Bone marrow (tissue), 2 donors: ENCODE measurements around the gene ITIH5.

Experiments
- DNase-seq, 2 donors: peaks; one replicate each; lab custom pipeline; 2025; lab: John Stamatoyannopoulos, UW

ITIH5 gene

DNA sequence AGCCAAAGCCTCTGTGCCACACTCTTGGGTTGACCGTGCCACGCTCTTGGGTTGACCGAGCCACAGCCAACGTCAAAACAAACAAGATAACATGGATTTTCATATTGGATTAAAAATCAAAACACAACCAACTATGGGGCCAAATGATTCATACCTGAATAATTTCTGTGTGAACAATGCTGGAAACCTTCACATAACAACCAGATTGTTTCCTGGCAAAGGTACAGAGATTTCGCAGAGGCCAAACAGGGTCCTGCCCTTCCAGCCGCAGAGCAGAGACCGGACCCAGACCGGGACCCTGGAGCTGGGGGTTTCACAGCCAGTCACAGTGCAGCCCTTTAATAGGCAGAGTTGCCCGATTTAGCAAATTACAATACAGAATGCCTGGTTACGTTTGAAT is 40.5 kb downstream of the ITIH5 start:
- DNase-seq = no peak

DNA sequence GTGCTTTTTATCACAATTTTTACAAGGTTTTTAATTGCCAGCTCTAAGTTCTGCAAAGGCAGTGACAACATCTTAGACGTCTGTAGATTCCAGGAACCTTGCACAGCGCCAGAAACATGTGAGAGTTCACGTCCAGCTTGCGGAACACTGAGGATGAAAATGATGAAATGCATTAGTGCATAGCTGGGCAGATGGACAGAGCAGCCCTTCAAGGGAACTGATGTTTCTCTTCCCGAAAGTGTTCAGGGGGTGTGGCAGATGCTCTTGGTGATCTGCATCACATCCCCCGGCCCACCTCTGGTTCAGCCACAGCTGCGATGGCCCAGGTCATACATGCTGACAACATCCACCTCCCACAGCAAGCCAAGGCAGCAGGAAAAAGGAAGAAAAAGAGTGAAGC is 40.9 kb downstream of the ITIH5 start:
- DNase-seq = no peak

DNA sequence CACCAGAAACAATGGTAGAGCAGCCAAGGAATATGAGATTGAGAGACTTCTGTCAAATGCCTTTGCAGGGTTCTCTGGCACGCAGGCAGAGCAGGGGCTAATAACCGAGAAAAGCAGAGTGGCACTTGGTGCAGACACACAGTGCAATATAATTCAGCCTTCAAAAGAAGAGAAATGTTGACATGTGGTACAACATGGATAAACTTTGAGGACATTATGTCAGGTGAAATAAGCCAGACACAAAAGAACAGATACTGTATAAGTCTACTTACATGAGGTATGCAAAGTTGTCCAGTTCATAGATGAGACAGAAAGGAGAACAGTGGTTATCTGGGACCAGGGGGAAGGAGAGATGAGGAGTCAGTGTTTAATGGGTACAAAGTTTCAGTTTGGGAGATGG is 41.8 kb downstream of the ITIH5 start:
- DNase-seq = no peak

DNA sequence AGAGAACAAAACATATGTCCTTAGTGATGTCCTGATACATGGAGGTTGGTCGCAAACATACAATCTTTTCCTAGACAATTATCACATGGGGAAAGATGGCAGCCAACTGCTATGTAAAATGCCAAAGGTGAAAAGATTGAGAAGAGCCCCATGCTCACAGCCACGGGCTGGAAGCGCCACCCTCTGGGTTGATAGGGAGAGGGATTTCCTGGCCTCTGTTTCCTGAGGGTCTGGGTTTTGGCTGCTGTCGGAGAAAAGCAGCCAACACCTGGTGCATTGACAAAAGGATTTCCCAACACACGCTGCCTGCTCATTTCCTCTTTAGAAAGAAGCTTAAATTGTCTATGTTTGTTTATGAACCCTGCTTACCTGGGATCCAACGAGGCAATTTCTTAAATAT is 43.8 kb downstream of the ITIH5 start:
- DNase-seq = no peak

DNA sequence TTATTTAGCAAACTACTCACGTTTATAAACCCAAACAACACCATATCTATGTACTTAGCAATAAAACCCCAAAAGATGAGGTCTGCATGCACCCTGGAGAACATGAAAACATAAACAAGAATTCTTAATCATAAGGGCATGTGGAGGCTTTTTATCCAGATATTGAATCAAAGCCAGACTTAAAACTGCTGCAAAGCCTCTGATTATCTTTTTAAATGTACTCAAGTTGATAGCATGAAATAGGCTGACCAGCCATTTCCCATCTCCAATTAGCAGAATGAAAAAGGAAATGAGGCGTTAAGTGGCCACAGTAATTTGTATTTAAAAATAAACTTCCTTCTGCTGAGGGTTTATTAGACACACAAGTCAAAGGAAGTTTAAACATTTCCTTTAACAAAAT is 48.3 kb downstream of the ITIH5 start:
- DNase-seq = no peak

DNA sequence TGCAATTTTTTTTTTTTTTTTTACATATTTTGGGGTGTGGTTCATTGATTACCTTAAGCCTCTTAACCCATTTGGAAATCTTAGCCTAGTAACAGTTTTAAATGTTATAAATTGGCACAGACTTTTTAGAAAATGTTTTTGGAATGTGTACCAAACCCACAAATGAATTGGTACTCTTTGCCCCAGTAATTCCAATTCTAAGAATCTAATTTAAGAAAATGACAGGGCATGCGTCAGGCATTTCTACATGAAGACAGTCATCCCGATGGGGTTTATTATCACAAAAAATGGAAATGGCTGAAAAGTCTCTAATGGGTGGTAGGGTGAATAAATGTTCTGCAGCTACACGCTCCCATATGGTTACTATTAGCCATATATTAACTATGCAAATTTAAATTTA is 54.9 kb downstream of the ITIH5 start:
- no peak for DNase-seq

DNA sequence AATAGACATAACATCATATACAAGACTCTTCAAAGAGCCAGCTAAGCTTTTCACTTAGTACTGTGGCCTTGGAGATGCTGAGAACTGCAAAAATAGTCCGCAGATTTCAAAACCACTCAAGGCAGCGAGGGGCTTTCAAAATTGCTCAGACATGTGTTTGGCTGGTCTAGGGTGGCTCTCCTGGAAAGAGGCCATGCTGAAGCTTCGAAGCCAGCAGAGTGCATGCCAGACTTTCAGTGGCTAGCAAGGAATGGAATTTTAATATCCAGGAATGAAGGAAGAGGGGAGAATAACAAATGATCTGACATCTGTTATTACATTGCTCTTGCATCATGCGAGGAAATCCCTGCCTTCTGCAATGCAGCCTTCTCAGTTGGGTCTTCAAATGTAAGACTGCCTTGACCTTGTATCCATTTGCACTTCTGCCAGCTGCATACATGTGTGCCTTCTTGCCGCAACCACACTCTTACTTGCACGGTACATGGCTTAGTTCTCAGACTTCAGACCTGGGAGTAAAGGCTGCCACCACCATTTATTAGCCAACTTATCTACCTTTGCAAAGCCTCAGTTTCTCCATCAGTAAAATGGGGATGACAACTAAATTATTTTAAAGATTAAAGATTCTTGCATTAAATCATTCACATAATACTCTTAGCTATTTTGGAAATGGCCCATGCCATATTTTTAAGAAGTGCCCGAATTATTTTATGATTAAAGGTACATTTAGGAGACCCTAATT is 55.9 kb downstream of the ITIH5 start:
- no peak for DNase-seq

DNA sequence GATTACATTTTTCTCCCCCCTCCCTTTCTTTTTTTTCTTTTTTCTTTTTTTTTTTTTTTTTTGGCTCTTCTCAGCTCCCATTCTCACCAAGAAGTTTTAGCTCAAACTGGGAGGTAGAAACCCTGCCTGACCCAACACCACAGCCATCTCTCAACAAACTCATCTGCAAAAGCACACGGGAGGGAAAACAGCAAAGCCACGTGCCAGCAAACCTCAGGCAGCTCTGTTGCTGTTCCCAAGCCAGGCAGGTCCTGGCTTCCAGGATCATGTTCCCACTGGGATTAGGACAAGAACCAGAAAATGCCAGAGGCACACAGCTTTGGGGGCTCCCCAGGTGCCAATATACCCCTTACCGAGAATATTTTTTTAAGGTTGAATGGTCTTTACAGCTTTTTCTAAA is 56.7 kb downstream of the ITIH5 start:
- no peak for DNase-seq

DNA sequence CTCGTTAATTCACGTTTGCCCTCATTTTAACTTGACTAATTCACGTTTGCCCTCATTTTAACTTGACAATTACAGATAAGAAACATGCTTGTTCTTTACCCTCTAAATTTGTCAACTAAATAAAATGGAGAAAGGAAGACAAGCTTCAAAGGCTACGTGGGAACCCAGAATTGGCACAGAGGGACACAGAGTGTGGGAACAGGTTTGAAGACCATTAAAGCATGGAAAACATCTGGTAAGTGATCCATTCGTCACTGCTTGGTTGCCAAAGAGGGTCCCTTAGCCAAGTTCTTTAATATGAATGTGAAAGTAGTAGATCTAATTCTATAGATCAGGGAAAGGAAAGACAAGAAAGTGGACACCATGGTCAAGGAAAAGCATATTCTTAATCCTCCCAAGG is 57.2 kb downstream of the ITIH5 start:
- no peak for DNase-seq

DNA sequence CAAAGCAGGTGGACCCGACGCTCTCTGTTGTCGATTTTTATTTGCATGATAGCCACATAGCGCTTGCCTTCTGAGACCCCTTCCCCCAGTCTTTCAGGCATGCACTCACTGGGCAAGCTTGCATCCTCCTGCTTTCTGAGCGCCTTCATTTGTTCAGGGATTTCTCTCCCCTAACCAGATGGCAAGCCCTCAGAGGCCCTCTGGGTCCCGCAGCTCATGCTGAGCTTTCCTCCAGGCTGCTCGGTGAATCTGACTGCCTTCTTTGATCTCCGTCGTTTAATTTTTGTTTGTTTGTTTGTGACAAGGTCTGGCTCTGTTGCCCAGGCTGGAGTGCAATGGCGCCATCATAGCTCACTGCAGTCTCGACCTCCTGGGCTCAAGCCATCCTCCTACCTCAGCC is 58.8 kb downstream of the ITIH5 start:
- no peak for DNase-seq

DNA sequence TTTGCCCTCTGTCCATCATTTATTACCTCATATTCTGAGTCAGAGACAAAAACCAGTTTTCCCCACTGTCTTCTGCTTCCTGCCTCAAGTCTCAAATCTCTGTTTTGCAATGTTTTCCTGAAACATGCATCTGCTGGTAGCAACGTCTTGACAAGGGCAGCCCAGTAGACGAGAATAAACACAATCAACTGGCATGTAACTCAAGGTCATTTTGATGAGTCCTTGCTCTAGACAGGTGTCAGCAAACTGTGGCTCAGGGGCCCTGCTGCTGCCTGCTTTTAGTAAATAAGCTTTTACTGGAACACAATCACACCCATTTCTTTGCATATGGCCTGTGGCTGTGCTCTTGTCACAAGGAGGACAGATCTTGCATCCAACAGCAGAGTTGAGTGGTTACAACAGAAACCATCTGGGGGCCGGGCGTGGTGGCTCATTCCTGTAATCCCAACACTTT is 59.8 kb downstream of the ITIH5 start:
- no peak for DNase-seq

DNA sequence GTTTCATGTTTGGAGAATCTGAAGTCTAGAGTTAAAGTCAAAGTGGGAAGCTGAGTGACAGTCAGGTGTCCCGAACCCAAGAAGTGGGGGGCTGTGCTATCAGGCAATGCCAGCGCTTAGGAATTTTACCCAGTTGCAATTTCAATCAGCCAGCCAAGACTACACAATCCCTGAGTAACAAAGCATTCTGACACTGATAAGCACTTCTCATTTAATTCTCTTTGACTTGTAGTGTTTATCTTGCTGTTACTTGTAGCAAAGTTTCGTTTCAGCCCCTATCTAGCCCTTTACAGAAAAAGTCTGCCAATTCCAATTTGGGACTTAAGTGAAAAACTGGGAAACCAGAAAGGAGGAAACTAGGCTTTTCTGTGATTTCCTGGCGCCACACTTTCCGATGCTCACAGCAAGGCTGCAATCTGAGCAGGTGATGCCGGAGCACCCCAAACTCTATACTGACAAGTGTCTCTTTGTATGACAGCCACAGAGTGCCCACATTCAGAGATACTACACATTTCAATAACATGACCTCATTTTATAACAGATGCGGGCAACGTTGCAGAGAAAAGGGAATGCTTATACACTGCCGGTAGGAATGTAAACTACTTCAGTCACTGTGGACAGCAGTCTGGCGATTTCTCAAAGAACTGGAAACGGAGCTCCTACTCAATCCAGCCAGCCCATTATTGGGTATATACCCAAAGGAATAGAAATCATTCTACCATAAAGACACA is 61.0 kb downstream of the ITIH5 start:
- DNase-seq = no peak

DNA sequence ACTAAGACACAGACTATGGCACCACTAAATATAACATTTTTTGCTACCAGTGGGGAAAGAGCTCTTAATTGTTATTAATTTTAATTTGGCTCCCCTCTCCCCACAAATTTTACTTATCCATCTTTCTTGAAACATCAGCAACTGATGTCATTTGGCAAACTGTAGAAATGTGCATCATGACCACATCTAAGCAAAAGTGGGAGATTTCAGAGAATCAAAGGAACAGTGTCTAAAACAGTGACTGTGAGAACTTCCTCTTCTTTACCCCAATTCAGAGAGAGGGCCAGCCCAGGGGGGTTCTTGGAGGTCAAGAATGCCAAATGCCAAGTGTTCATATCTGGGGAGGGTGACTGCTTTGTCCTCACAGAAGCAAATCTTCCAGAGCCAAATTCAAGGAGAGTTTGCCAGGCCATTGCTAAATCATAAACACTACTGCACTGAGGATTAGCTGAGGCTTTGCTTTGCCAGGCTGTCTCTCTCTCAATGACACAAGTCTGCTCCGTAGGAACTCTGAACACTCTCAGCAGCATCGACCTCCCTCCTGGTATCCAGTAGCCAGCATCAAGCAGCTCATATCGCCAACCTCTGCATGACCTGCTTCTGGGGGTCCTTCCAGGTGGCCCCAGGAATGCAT is 65.6 kb downstream of the ITIH5 start:
- DNase-seq = no peak

DNA sequence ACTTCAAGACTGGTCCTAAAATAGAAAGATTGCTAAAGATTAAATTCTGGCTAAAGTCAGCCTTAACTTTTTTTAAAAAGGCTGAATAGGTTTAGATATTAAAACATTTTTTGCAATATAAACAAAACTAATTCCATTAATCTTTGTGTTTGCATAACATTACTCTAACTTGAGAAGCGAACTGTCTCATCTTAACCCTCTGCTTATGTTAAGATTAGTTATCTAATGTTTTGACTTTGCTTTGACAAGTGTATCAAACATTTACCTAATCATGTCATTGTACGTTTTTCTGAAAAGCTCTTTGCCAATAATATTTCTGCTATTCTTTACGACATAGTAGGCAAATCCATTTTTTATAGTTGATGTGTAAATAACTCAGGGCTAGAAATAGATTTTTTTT is 68.0 kb downstream of the ITIH5 start:
- no peak for DNase-seq

DNA sequence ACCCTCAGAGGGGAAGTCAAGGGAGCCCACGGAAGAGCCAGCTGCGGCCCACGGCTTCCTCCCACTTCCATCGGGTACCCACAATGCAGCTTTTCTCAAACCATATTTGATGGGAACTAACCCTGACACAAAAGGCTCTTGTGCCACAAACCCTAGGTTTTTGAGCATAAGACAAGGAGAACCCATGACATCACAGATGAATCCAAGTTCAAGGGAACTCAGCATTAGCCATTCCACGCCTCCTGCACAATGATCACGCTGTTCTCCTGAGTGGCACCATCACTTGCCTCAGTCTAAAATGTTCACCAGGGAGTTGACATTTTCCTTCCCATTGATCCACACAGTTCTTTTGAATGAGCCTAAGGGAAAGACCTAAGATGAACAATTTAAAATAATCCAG is 70.4 kb downstream of the ITIH5 start:
- DNase-seq = no peak

DNA sequence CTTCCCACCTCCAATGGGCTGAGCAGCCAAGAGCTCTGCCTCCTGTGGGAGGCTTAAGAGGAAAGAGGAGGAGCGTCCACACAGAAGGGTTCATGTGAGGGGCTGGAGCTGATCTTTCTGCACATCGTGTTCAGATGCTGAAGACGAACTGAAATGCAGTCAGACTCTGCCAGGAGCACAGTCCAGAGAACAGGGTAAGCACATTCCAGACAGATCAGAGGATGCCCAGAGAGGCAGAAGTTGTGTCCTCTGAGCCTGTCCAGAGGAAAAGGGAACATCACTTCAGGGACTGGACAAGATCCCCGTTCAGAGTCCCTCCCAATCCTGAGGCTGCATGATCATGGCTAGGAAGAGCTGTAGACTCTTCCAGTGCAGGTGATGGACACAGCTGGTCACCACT is 72.9 kb downstream of the ITIH5 start:
- DNase-seq = no peak

DNA sequence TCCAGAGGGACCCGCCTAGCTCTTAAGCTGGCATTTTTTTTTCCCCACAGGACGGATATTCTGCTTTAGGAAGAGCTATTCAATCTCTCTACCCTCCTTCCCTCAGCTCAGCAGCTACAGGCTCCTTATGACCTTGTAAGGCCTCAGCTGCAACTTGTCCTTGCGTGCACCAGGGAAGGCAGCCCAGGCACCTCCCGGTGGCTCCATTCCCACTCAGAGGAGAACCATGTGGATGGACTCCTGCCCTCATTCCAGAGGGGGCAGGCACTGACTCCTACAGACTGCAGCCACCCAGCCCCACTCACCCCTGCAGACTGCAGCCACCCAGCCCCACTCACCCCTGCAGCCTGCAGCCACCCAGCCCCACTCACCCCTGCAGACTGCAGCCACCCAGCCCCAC is 73.7 kb downstream of the ITIH5 start:
- DNase-seq = no peak

DNA sequence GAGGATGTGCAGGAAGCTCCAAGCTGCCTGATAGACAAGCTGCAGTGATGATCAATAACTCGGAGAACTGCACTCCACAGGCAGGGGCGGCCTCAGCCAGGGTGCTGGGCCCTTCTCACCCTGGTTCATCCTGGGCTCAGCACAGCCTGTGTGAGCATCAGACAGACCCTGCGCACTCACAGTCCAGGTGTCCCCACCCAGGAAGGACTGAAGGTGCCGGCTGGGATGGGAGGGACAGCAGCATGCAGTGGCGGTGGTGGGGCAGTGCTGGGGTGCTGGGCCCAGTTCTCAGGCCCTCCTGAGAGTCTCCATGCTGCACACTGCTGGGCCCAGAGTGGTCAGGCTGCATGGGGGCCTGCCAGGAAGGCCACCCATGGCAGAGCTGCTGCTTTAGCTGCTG is 74.1 kb downstream of the ITIH5 start:
- no peak for DNase-seq

DNA sequence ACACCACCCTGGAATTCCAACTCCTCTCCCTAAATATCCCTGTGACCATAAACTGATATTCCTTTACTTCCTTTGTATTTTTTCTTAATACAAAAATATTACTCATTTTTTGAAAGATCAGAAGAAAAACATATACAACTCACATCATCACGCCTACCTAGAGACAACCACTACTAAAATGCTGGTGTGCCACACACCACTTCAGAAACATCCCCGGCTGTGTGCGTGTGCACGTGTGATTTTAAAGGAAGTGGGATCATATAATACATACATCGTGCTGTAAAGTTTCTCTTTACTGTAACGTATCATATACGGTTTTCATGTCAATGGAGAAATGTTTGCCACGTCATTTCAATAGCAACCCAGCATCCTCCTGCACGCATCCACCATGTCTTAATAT is 76.5 kb downstream of the ITIH5 start:
- no peak for DNase-seq

DNA sequence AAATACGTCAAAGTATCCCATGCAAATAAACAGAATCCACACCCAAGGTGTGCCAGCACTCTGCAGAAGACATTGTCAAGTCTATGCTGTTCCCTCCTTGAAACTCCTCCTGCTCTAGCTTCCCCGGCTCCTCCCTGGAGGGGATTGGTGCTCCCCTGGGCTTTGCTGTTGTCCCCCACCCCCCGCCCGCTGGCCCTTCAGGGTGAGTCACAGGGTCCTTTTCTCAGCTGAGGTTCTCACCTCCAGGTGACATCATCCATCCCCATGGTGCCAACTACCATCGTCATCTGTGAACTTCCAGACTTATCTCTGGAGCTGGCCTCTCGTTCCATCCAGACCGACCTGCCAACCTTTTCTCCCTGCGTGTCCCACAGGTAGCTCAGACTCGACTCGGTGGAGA is 77.0 kb downstream of the ITIH5 start:
- no peak for DNase-seq

DNA sequence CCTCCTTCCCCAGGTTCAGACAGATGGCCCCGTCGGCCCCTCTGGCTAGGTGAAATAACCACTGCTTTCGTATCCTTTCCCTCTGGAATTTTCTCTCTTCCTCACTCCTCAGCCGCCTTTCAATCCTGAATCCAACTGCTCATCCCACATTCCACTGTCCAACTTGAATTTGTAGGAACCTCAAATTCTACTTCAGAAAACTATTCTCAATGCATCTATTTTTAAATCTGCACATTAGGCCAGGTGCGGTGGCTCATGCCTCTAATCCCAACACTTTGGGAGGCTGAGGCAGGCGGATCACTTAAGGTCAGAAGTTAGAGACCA is 78.9 kb downstream of the ITIH5 start:
- no peak for DNase-seq

DNA sequence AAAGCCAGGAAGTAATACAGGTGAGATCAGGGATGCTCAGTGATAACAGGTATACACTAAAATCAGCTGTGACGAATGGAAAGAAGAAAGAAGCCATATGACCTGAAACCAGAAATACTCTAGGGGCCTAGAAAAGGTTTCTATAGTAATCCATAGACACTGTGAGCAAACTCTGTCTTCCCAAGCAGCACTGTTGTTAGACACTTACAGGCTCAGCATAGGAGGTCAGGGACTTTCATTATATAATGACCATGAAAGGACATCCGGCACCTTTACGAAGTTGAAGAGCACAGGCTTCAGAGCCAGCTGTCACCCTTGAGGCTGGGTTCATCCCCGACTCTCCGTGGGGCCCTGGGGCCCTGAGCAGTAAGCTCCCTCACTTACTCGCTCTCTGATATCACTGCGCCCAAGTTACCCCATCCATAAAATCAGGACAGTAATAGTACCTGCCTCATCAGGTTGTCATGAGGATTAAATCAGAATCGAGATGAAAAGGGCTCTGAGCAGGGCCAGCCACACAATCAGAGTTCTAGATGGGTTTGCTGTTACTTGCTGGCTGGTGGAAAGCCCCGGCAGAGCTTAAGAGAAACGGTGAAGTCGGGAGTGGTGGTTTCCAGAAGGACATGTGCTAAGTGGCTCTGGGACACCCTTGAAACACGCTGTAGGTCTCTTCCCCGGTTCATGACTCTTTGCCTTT is 79.5 kb downstream of the ITIH5 start:
- DNase-seq = no peak

DNA sequence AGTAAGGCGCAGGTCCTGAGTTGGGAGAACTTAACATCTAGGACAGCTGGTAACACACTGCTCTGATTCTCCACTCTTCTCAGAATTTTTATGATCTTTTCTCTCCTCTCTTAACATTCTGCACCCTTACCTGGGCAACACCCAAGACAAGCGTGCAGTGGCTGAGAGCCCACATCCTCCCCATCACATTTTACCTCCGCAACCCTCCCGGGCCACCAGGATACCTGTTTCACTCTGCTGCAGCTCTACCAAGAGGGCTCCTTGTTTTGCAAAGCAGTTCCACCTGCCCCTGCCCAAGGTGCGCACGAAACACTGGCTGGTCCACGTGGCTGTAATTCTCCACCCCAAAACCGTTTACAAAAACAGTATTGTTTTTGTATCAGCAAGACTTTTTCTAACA is 81.5 kb downstream of the ITIH5 start:
- no peak for DNase-seq
